Lung (tissue), 12 donors: ENCODE measurements around the gene CNIH3. TPM values are rescaled to one million over a fixed set of nuclear protein-coding genes. Genes with fewer than 3 reads are reported as not detected.

Experiments
- ATAC-seq: fragments of 200-7000 bp; cut with Tn5 transposase; one replicate; pipeline ENCODE4 v1.9.1; 2020; ENCODE audit warnings: moderate number of reproducible peaks; ENCODE audit not compliant: insufficient read depth, low FRiP score
- DNase-seq, 3 donors: peaks; one replicate each; pipeline ENCODE4 v3.0.0-alpha.2; 2013 to 2017
- H3K27ac ChIP-seq, 2 donors: one replicate each; pipeline ENCODE4 v1.5.1; 2013; ENCODE audit warnings: mild to moderate bottlenecking in 2 of 2, moderate library complexity in 2 of 2, control low read depth in 1 of 2, inconsistent platforms in 1 of 2, low read depth in 1 of 2, low read length in 1 of 2
- H3K27me3 ChIP-seq, 3 donors: one replicate each; pipeline ENCODE4 v1.5.1; 2013; ENCODE audit warnings: low read length in 2 of 3; ENCODE audit not compliant: control insufficient read depth in 3 of 3, insufficient read depth in 3 of 3
- H3K36me3 ChIP-seq, 4 donors: one replicate each; pipeline ENCODE4 v1.5.1; 2013; ENCODE audit warnings: low read length in 4 of 4, mild to moderate bottlenecking in 1 of 4, moderate library complexity in 1 of 4; ENCODE audit not compliant: control insufficient read depth in 4 of 4, insufficient read depth in 4 of 4
- H3K4me1 ChIP-seq, 5 donors: one replicate each; pipeline ENCODE4 v1.5.1; 2013; ENCODE audit warnings: low read length in 5 of 5, mild to moderate bottlenecking in 2 of 5, moderate library complexity in 1 of 5; ENCODE audit not compliant: control insufficient read depth in 5 of 5, insufficient read depth in 5 of 5
- H3K4me3 ChIP-seq: one replicate; pipeline ENCODE4 v1.5.1; 2013; ENCODE audit warnings: mild to moderate bottlenecking, control low read depth, moderate library complexity
- H3K9ac ChIP-seq, 2 donors: one replicate each; pipeline ENCODE4 v1.5.1; 2013; ENCODE audit warnings: low read length in 2 of 2, control low read depth in 1 of 2; ENCODE audit not compliant: insufficient read depth in 1 of 2
- H3K9me3 ChIP-seq, 4 donors: one replicate each; pipeline ENCODE4 v1.5.1; 2013; ENCODE audit warnings: low read length in 3 of 4, mild to moderate bottlenecking in 1 of 4, moderate library complexity in 1 of 4; ENCODE audit not compliant: control insufficient read depth in 4 of 4, insufficient read depth in 3 of 4
- WGBS, 2 donors: extraction: QIAGEN DNeasy Blood & Tissue Kit; methylation state at CpG; one replicate each; pipeline ENCODE4 v1.1.7; 2013; 5-methylcytosine and 5-hydroxymethylcytosine counted together
- polyA plus RNA-seq, 2 donors: library from polyadenylated mRNA; stranded (reverse); fragments of 200-250 nt; gene quantifications; one replicate each; pipeline ENCODE4 v1.2.1, GENCODE V29; 2013
- total RNA-seq, 2 donors: library from RNA; depleted of rRNA in 1 of 2; stranded (reverse); fragments of >200 nt in 1 of 2; gene quantifications; one replicate each; pipeline ENCODE4 v1.2.1, GENCODE V29; 2014 to 2021
- TF ChIP-seq, protein P1 (sequence below): IDR thresholded peaks from 2 replicates; pipeline ENCODE4 v1.5.1; 2012; ENCODE audit warnings: mild to moderate bottlenecking; ENCODE audit errors: control extremely low read depth, extremely low read depth
- donor health status: control.
- donor health status: control.
- donor health status: Bipolar disorder and iron deficiency.
- donor health status: healthy.
- donor health status: DM: yes; HTN: yes; CAD: no.

Gene CNIH3
- total and polyA plus RNA-seq, 4 donors: 0.70 to 5.2 (median 2.9) TPM

DNA sequence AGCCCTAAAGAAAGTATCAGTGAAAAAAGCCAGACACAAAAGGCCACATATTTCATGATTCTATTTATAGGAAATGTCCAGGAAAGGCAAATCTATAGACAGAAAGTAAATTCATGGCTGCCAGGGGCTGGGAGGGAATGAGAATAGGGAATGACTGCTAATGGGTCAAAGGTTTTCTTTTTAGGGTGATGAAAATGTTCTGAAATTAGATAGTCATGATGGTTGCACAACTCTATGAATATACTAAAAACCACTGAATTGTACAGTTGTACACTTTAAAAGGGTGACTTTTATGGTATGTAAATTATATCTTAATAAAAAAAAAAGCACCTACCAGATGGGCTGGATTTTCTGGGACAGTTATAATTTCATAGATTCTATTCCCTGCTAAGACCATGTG lies 114.8 kb downstream of the CNIH3 start:
- H3K4me3 ChIP-seq: no peak overlapping the region
- no peaks in the 10 kb centered on the region for H3K9me3 ChIP-seq
- TF ChIP-seq, protein P1, sequence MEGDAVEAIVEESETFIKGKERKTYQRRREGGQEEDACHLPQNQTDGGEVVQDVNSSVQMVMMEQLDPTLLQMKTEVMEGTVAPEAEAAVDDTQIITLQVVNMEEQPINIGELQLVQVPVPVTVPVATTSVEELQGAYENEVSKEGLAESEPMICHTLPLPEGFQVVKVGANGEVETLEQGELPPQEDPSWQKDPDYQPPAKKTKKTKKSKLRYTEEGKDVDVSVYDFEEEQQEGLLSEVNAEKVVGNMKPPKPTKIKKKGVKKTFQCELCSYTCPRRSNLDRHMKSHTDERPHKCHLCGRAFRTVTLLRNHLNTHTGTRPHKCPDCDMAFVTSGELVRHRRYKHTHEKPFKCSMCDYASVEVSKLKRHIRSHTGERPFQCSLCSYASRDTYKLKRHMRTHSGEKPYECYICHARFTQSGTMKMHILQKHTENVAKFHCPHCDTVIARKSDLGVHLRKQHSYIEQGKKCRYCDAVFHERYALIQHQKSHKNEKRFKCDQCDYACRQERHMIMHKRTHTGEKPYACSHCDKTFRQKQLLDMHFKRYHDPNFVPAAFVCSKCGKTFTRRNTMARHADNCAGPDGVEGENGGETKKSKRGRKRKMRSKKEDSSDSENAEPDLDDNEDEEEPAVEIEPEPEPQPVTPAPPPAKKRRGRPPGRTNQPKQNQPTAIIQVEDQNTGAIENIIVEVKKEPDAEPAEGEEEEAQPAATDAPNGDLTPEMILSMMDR: no peak
- H3K36me3 ChIP-seq: no peaks in the 10 kb centered on the region
- no peaks in the 10 kb centered on the region for H3K27me3 ChIP-seq
- no peak overlapping the region for H3K27ac ChIP-seq
- no peak for DNase-seq
- peaks cover 0 to 9% (median 3%) of the 10 kb centered on the region in 5 donors for H3K4me1 ChIP-seq
- ATAC-seq: no peak
- no peak overlapping the region for H3K9ac ChIP-seq

DNA sequence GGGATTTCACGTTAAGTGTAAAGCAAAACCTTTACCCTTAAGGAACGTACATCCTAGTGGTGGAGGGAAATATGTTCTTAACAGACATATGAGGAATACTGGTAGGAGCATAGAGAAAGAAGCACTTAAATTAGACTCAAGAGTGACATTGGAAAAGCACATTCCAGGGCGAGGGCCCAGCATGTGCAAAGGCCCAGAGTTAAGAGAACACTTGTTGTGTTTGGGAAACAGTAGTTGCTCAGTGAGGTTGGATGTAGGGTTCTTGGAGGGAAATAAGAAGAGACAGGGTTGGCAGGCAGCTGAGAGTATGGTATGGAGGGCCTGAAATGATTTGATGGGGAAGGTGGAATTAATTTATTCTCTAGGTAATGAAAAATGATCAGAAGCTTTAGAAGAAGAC lies 115.5 kb downstream of the CNIH3 start:
- no peak for DNase-seq
- H3K27me3 ChIP-seq: no peaks in the 10 kb centered on the region
- no peak overlapping the region for H3K4me3 ChIP-seq
- ATAC-seq: no peak
- H3K36me3 ChIP-seq: no peaks in the 10 kb centered on the region
- peaks cover 0 to 9% (median 3%) of the 10 kb centered on the region in 5 donors for H3K4me1 ChIP-seq
- WGBS, 2 donors: 63 to 64% methylated on average over 3 of the region's 3 CpGs
- no peak overlapping the region for H3K9ac ChIP-seq
- no peak overlapping the region for H3K27ac ChIP-seq
- no peaks in the 10 kb centered on the region for H3K9me3 ChIP-seq
- TF ChIP-seq, protein P1: no peak

DNA sequence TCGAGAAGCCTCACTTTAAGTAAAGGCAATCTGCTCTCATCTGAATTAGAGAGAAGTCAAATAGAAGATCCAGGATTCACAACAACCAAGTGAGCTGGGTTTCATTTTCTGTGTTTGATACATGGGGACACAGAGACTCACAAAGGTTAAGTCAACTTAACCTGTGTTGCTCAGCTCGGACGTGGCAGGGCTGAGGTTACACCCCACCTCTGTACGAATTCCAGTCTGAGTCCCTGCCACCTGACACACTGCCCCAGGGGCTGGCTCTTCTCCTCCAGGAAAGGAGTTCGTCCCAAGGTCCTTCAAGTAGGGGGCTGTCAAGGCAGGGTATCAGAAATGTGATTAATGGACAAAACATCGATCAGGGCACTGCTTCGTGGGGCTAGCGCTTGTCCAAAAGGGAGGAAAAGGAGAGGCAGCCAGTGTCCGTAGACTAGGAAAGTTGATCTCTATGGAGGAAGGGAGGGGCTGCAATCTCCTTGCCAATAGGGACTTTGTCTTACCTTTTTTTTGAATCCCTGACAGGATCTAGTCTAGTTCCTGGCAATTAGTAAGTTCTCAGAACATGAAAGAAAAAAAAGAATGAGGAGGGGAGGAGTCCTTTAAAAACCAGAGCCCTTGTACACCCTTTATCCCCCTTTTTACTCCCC lies 116.4 kb downstream of the CNIH3 start:
- Histone ChIP-seq H3K9ac (no peak overlapping the region), H3K4me3 (no peak overlapping the region), H3K9me3 (no peaks in the 10 kb centered on the region), H3K4me1 (peaks cover 0 to 12% (median 8%) of the 10 kb centered on the region in 5 donors), H3K27me3 (no peaks in the 10 kb centered on the region), H3K36me3 (no peaks in the 10 kb centered on the region), H3K27ac (no peak overlapping the region)
- TF ChIP-seq, protein P1: no peak
- WGBS, 2 donors: 63 to 79% methylated on average over 9 of the region's 9 CpGs
- ATAC-seq: no peak
- no peak for DNase-seq
